Stomach (tissue), 9 donors: Measurements from ENCODE around the gene PRKCQ. TPM values are rescaled to one million over a fixed set of nuclear protein-coding genes. Genes with fewer than 3 reads are reported as not detected.
"Not testable (repeated sequence)": the region's sequence is repeated elsewhere in the genome, so short reads cannot be mapped to it uniquely, and the experiment has no call there.

Experiments used
- DNase-seq, 2 donors: peaks; one replicate each; pipeline versions ENCODE4 v3.0.0 to v3.0.0-alpha.2; 2013 to 2019
- H3K27ac ChIP-seq, 5 donors: fragments of 200-600 bp in 4 of 5; sonication (generic) in 4 of 5; one replicate each; pipeline ENCODE4 v1.5.1; 2013 to 2019; ENCODE audit warnings: mild to moderate bottlenecking in 1 of 5, moderate library complexity in 1 of 5
- H3K27me3 ChIP-seq, 3 donors: fragments of 200-600 bp; sonication (generic); one replicate each; pipeline ENCODE4 v1.5.1; 2017 to 2019; ENCODE audit warnings: mixed run types in 1 of 3
- H3K36me3 ChIP-seq, 4 donors: fragments of 200-600 bp; sonication (generic); 1 replicate in 3 of 4; 2 replicates in 1 of 4; pipeline ENCODE4 v1.5.1; 2016 to 2019
- H3K4me1 ChIP-seq, 4 donors: fragments of 200-600 bp; sonication (generic); one replicate each; pipeline ENCODE4 v1.5.1; 2016 to 2019
- H3K4me3 ChIP-seq, 4 donors: fragments of 200-600 bp; sonication (generic) in 3 of 4; one replicate each; pipeline ENCODE4 v1.5.1; 2016 to 2019; ENCODE audit warnings: mild to moderate bottlenecking in 1 of 4
- H3K9me3 ChIP-seq, 4 donors: fragments of 200-600 bp; sonication (generic); one replicate each; pipeline ENCODE4 v1.5.1; 2016 to 2019
- CTCF ChIP-seq, 7 experiments: fragments of 450-650 bp in 4 of 7; fragments of 200-600 bp in 3 of 7; sonication (generic) in 3 of 7; IDR thresholded peaks; one replicate each; pipeline ENCODE4 v1.5.1; 2016 to 2019; ENCODE audit warnings: antibody characterized with exemption in 7 of 7, control low read depth in 2 of 7, mild to moderate bottlenecking in 1 of 7
- EP300 ChIP-seq: sonication (generic); formaldehyde crosslinking; IDR thresholded peaks from one replicate; pipeline ENCODE4 v1.6.1; 2017; ENCODE audit warnings: antibody characterized with exemption
- POLR2A ChIP-seq, 4 donors: fragments of 450-650 bp; IDR thresholded peaks; one replicate each; pipeline ENCODE4 v1.6.1; 2016; ENCODE audit warnings: antibody characterized with exemption in 4 of 4, control low read depth in 2 of 4, mild to moderate bottlenecking in 1 of 4, moderate library complexity in 1 of 4
- POLR2AphosphoS5 ChIP-seq, 3 donors: sonication (generic); formaldehyde crosslinking; IDR thresholded peaks; one replicate each; pipeline ENCODE4 v1.6.1; 2016; ENCODE audit warnings: antibody characterized with exemption in 3 of 3
- WGBS, 5 donors: extraction: QIAGEN DNeasy Blood & Tissue Kit in 3 of 5; methylation state at CpG; one replicate each; pipeline versions ENCODE4 v1.1.5 to v1.1.7; 2013 to 2018; 5-methylcytosine and 5-hydroxymethylcytosine counted together
- intact Hi-C: fragments of 100-400 bp; cut with DNase I; formaldehyde crosslinking; loops from one replicate; pipeline ENCODE4 v1.15.1; 2023; ENCODE audit warnings: low total_unique reads
- polyA plus RNA-seq, 3 donors: library from polyadenylated mRNA; stranded (reverse); fragments of 200-250 nt; gene quantifications; one replicate each; pipeline ENCODE4 v1.2.3, GENCODE V29; 2013
- total RNA-seq, 5 donors: library from RNA; depleted of rRNA; stranded (reverse); fragments of >200 nt; gene quantifications; one replicate each; pipeline versions ENCODE4 v1.1.0 to v1.2.3, GENCODE V29; 2014 to 2016
- donor health status: healthy with polysubstance abuse.
- donor health status: Bipolar disorder and iron deficiency.
- donor health status: healthy.

Gene PRKCQ
- total and polyA plus RNA-seq, 8 donors: 0.25 to 5.1 (median 0.63) TPM; not detected in 1

- DNase-seq: no peak
- Histone ChIP-seq H3K9me3 (no peaks in the 10 kb centered on the region), H3K27me3 (no peaks in the 10 kb centered on the region), H3K36me3 (no peaks in the 10 kb centered on the region), H3K4me3 (no peak overlapping the region), H3K4me1 (peaks cover 0 to 6% (median 3%) of the 10 kb centered on the region in 4 donors), H3K27ac (no peak overlapping the region)
- WGBS, 5 donors: 81 to 94% (median 93%) methylated on average over 8 of the region's 8 CpGs
- intact Hi-C loops: no loop called here
- no peak for TF ChIP-seq POLR2AphosphoS5 (IDR thresholded peaks at IDR 0.05)
- no peak for TF ChIP-seq CTCF (IDR thresholded peaks at IDR 0.05)
- TF ChIP-seq EP300: no peak
Observed at GRCh38 chr10:6446711-6447110, 133.4 kb downstream of the PRKCQ start.

- 25 to 31% (median 29%) methylated on average over 12 of the region's 12 CpGs for WGBS, 5 donors
Observed at GRCh38 chr10:6445671-6446316, 134.3 kb downstream of the PRKCQ start.

GRCh38 chr10:6439875-6440274, 140.2 kb downstream of the PRKCQ start:
- H3K36me3 ChIP-seq, H3K27ac ChIP-seq, intact Hi-C loops, H3K4me1 ChIP-seq, H3K9me3 ChIP-seq, H3K4me3 ChIP-seq, H3K27me3 ChIP-seq, DNase-seq: not testable (repeated sequence)
- WGBS, 5 donors: 63 to 96% (median 79%) methylated on average over 4 of the region's 4 CpGs

More at GRCh38 chr10:6445671-6446316, 134.3 kb downstream of the PRKCQ start:
- Histone ChIP-seq H3K27me3 (no peaks in the 10 kb centered on the region), H3K27ac (no peak overlapping the region), H3K4me1 (peaks cover 0 to 6% (median 3%) of the 10 kb centered on the region in 4 donors), H3K4me3 (no peak overlapping the region), H3K9me3 (no peaks in the 10 kb centered on the region), H3K36me3 (no peaks in the 10 kb centered on the region)
- peak; percentile 50 to 75 for DNase-seq
- no peak for TF ChIP-seq POLR2A (IDR thresholded peaks at IDR 0.05)
- TF ChIP-seq POLR2AphosphoS5 (IDR thresholded peaks at IDR 0.05): no peak
- peak in 4 of 7 experiments; percentile 6 to 36 (median 33) for TF ChIP-seq CTCF (IDR thresholded peaks at IDR 0.05)
- intact Hi-C loops: no loop called here

- Histone ChIP-seq H3K9me3 (no peaks in the 10 kb centered on the region), H3K4me3 (no peak overlapping the region), H3K4me1 (no peaks in the 10 kb centered on the region), H3K27me3 (no peaks in the 10 kb centered on the region), H3K36me3 (no peaks in the 10 kb centered on the region), H3K27ac (no peak overlapping the region)
- intact Hi-C loops: no loop called here
- 43 to 62% (median 56%) methylated on average over 4 of the region's 4 CpGs for WGBS, 5 donors
- TF ChIP-seq EP300: no peak
- DNase-seq: no peak
Observed at GRCh38 chr10:6431861-6432260, 148.2 kb downstream of the PRKCQ start.

- WGBS, 5 donors: 89 to 97% (median 94%) methylated on average over 11 of the region's 11 CpGs
- intact Hi-C loops: no loop called here
Observed at GRCh38 chr10:6431186-6431585, 148.9 kb downstream of the PRKCQ start.

GRCh38 chr10:6430423-6430980, 149.6 kb downstream of the PRKCQ start:
- no peak overlapping the region for H3K4me3 ChIP-seq
- H3K4me1 ChIP-seq: no peaks in the 10 kb centered on the region
- no peaks in the 10 kb centered on the region for H3K36me3 ChIP-seq
- TF ChIP-seq POLR2A (IDR thresholded peaks at IDR 0.05) (no peak), EP300 (no peak), CTCF (IDR thresholded peaks at IDR 0.05) (no peak), POLR2AphosphoS5 (IDR thresholded peaks at IDR 0.05) (no peak)
- no peaks in the 10 kb centered on the region for H3K27me3 ChIP-seq
- H3K9me3 ChIP-seq: no peaks in the 10 kb centered on the region
- no peak for DNase-seq
- intact Hi-C loops: no loop called here
- H3K27ac ChIP-seq: no peak overlapping the region
- 87 to 95% (median 93%) methylated on average over 19 to 21 of the region's 21 CpGs for WGBS, 5 donors

More at GRCh38 chr10:6431186-6431585, 148.9 kb downstream of the PRKCQ start:
- TF ChIP-seq POLR2AphosphoS5 (IDR thresholded peaks at IDR 0.05): no peak
- Histone ChIP-seq H3K36me3 (no peaks in the 10 kb centered on the region), H3K4me3 (no peak overlapping the region), H3K4me1 (no peaks in the 10 kb centered on the region), H3K9me3 (no peaks in the 10 kb centered on the region), H3K27ac (no peak overlapping the region), H3K27me3 (no peaks in the 10 kb centered on the region)
- DNase-seq: no peak
